Coronary artery (tissue), 2 donors: ENCODE data around the gene MID1IP1.

Experiments
- DNase-seq: peaks from one replicate; pipeline ENCODE4 v3.0.0-alpha.2; 2017; ENCODE audit warnings: low spot score
- H3K27ac ChIP-seq, 2 donors: fragments of 200-600 bp; sonication (generic); one replicate each; pipeline ENCODE4 v1.5.1; 2016 to 2019
- H3K4me3 ChIP-seq: fragments of 200-600 bp; sonication (generic); 2 replicates; pipeline ENCODE4 v1.5.1; 2016; ENCODE audit warnings: mild to moderate bottlenecking, moderate library complexity
- TF ChIP-seq, protein P1 (sequence below): fragments of 200-600 bp; sonication (generic); IDR thresholded peaks from one replicate; pipeline ENCODE4 v1.5.1; 2019; ENCODE audit warnings: antibody characterized with exemption

The MID1IP1 gene

DNA sequence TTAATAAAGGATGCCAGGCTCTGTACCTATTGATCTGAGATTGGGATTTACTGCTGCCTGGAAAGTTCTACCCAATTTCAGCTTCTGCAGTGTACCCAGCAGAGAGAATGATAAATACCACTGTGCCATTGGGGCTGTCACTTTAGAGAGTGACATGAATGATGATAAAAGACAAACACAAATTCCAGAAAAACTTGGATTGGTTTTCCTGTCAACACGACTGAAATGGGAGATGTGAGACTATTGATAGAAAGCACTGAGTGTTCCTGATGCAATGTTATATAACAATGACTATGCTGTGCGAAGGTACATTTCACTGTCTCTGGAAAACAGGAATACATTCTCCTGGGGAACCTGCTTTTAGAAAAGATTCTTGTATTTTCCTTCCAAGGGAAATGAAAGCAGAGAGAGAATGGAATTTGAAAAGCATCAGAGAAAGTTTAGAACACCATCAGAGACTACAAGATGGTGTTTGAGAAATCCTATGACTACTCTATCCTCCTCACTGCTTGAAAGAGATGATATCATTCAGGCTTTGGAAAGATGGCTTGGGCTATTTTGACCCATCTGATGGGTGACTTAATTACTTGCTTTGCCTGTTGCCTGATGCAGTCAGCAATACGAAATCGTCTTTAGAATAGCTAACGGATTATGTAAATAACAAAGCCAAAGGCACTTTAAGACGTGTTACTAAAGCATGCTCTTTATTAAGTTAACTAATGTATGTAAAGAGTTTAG is 49.7 kb downstream of the MID1IP1 start:
- DNase-seq = no peak
- Histone ChIP-seq H3K4me3 (no peak overlapping the region), H3K27ac (no peak overlapping the region)
- TF ChIP-seq, protein P1, sequence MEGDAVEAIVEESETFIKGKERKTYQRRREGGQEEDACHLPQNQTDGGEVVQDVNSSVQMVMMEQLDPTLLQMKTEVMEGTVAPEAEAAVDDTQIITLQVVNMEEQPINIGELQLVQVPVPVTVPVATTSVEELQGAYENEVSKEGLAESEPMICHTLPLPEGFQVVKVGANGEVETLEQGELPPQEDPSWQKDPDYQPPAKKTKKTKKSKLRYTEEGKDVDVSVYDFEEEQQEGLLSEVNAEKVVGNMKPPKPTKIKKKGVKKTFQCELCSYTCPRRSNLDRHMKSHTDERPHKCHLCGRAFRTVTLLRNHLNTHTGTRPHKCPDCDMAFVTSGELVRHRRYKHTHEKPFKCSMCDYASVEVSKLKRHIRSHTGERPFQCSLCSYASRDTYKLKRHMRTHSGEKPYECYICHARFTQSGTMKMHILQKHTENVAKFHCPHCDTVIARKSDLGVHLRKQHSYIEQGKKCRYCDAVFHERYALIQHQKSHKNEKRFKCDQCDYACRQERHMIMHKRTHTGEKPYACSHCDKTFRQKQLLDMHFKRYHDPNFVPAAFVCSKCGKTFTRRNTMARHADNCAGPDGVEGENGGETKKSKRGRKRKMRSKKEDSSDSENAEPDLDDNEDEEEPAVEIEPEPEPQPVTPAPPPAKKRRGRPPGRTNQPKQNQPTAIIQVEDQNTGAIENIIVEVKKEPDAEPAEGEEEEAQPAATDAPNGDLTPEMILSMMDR = no peak

DNA sequence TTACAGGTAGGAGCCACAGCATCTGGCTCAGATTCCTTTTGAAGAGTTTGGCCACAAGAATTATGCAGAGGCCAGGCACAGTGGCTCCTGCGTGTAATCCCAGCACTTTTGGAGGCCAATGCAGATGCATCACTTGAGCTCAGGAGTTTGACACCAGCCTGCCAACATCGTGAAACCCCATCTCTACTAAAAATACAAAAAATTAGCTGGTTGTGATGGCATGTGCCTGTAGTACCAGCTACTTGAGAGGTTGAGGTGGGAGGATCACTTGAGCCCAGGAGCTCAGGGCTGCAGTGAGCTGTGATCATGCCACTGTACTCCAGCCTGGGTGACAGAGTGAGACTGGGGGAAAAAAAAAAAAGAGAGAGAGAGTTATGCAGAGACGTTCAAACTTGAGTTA is 53.0 kb downstream of the MID1IP1 start:
- no peak overlapping the region for H3K4me3 ChIP-seq
- H3K27ac ChIP-seq = no peak overlapping the region
- no peak for DNase-seq
- TF ChIP-seq, protein P1 = no peak
